Esophagus muscularis mucosa (tissue), 4 donors: ENCODE results near the gene SIGLEC9. TPM values are rescaled to one million over a fixed set of nuclear protein-coding genes. Genes with fewer than 3 reads are reported as not detected.
A peak's percentile ranks its signal among the peaks of the same experiment; 100 is the strongest.

ENCODE experiments used
- DNase-seq: peaks from one replicate; pipeline ENCODE4 v3.0.0-alpha.2; 2017; ENCODE audit errors: extremely low spot score
- H3K27ac ChIP-seq, 4 donors: fragments of 200-600 bp; sonication (generic); replicated peaks in 1 of 4; 1 replicate in 3 of 4; 2 replicates in 1 of 4; pipeline ENCODE4 v1.5.1; 2016 to 2019; ENCODE audit warnings: mild to moderate bottlenecking in 1 of 4
- H3K27me3 ChIP-seq, 4 donors: fragments of 200-600 bp; sonication (generic); one replicate each; pipeline versions ENCODE4 v1.5.1 to v1.6.0; 2016 to 2019
- H3K36me3 ChIP-seq, 4 donors: fragments of 200-600 bp; sonication (generic); one replicate each; pipeline ENCODE4 v1.5.1; 2016 to 2019
- H3K4me1 ChIP-seq, 4 donors: fragments of 200-600 bp; sonication (generic); one replicate each; pipeline ENCODE4 v1.5.1; 2016 to 2019
- H3K4me3 ChIP-seq, 4 donors: fragments of 200-600 bp; sonication (generic); 1 replicate in 2 of 4; 2 replicates in 2 of 4; pipeline ENCODE4 v1.5.1; 2016 to 2019; ENCODE audit warnings: mild to moderate bottlenecking in 4 of 4, moderate library complexity in 1 of 4
- H3K9me3 ChIP-seq, 4 donors: fragments of 200-600 bp; sonication (generic); 1 replicate in 3 of 4; 2 replicates in 1 of 4; pipeline ENCODE4 v1.5.1; 2016 to 2019
- EP300 ChIP-seq: sonication (generic); formaldehyde crosslinking; IDR thresholded peaks from one replicate; pipeline ENCODE4 v1.6.1; 2017; ENCODE audit warnings: antibody characterized with exemption
- POLR2A ChIP-seq: fragments of 450-650 bp; IDR thresholded peaks from one replicate; pipeline ENCODE4 v1.6.1; 2017; ENCODE audit warnings: antibody characterized with exemption, moderate library complexity, mild to moderate bottlenecking, low read depth
- POLR2AphosphoS5 ChIP-seq, 2 donors: sonication (generic); formaldehyde crosslinking; IDR thresholded peaks; one replicate each; pipeline ENCODE4 v1.6.1; 2017; ENCODE audit warnings: antibody characterized with exemption in 2 of 2
- WGBS: methylation state at CpG from one replicate; pipeline ENCODE4 v1.1.5; 2018; 5-methylcytosine and 5-hydroxymethylcytosine counted together
- intact Hi-C: fragments of 100-400 bp; cut with DNase I; formaldehyde crosslinking; loops from one replicate; pipeline ENCODE4 v1.15.1; 2023
- total RNA-seq, 4 donors: library from RNA; depleted of rRNA; stranded (reverse); fragments of >200 nt; gene quantifications; one replicate each; pipeline versions ENCODE4 v1.1.0 to v1.2.1, GENCODE V29; 2016
- TF ChIP-seq, protein P1 (sequence below), 3 experiments: fragments of 200-600 bp in 2 of 3; fragments of 450-650 bp in 1 of 3; sonication (generic) in 2 of 3; IDR thresholded peaks; one replicate each; pipeline ENCODE4 v1.5.1; 2017 to 2019; ENCODE audit warnings: antibody characterized with exemption in 3 of 3, mild to moderate bottlenecking in 2 of 3, moderate library complexity in 1 of 3

The SIGLEC9 gene
- total RNA-seq, 4 donors from 2014 or later: 2.0 to 9.4 (median 3.5) TPM

DNA sequence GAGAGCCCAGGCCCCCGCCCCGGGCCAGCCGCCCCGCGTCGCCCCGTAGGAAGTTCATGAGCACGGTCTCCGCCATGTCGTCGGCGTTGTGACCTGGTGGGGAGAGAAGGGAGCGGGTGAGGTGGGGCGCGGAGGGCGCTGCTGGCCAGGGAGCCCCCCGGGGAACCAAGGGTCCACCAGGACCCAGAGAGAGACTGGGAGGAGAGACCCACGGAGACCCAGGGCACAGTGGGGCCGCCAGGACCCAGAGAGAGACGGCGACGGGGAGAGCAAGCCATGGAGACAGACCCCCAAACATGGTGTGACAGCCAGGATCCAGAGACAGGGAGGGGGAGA, 25.7 kb upstream of the SIGLEC9 start:
- whole genome bisulfite sequencing: 68% methylated on average over 6 of the region's 22 CpGs

DNA sequence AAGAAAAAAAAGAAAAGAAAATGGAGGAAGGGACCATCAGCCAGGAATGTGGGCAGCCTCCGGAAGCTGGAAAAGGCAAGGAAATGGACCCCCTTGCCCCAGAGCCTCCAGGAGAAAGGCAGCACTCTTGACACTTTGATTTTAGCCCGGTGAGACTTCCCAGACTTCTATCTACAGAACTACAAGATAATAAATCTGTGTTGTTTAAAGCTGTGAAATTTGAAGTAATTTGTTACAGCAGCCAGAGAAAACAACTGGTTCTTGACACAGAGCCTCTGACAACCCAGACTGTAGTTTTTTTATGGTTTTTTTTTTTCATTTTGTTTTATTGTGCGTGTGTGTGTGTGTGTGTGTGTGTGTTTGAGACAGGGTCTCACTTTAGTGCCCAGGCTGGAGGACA, 24.1 kb upstream of the SIGLEC9 start:
- H3K9me3 ChIP-seq: no peaks in the 10 kb centered on the region
- intact Hi-C loops: no loop called here
- peaks cover 6 to 67% (median 34%) of the 10 kb centered on the region in 4 donors for H3K36me3 ChIP-seq
- no peak overlapping the region for H3K4me3 ChIP-seq
- 57% methylated on average over 3 of the region's 3 CpGs for WGBS
- no peak overlapping the region for H3K27ac ChIP-seq
- TF ChIP-seq POLR2A (no peak), POLR2AphosphoS5 (IDR thresholded peaks at IDR 0.05) (no peak), EP300 (no peak)
- TF ChIP-seq, protein P1, sequence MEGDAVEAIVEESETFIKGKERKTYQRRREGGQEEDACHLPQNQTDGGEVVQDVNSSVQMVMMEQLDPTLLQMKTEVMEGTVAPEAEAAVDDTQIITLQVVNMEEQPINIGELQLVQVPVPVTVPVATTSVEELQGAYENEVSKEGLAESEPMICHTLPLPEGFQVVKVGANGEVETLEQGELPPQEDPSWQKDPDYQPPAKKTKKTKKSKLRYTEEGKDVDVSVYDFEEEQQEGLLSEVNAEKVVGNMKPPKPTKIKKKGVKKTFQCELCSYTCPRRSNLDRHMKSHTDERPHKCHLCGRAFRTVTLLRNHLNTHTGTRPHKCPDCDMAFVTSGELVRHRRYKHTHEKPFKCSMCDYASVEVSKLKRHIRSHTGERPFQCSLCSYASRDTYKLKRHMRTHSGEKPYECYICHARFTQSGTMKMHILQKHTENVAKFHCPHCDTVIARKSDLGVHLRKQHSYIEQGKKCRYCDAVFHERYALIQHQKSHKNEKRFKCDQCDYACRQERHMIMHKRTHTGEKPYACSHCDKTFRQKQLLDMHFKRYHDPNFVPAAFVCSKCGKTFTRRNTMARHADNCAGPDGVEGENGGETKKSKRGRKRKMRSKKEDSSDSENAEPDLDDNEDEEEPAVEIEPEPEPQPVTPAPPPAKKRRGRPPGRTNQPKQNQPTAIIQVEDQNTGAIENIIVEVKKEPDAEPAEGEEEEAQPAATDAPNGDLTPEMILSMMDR (IDR thresholded peaks at IDR 0.05): no peak
- no peaks in the 10 kb centered on the region for H3K27me3 ChIP-seq
- peaks cover 6 to 53% (median 14%) of the 10 kb centered on the region in 4 donors for H3K4me1 ChIP-seq
- no peak for DNase-seq

More for the DNA sequence above, 25.7 kb upstream of the SIGLEC9 start:
- no peaks in the 10 kb centered on the region for H3K9me3 ChIP-seq
- DNase-seq: no peak
- peak overlapping the region in 2 of 4 donors; percentile 43 to 56 for H3K27ac ChIP-seq
- H3K4me1 ChIP-seq: peaks cover 6 to 42% (median 14%) of the 10 kb centered on the region in 4 donors
- TF ChIP-seq, protein P1 (IDR thresholded peaks at IDR 0.05): no peak
- no peak for TF ChIP-seq EP300
- TF ChIP-seq POLR2AphosphoS5 (IDR thresholded peaks at IDR 0.05): no peak
- TF ChIP-seq POLR2A: no peak
- peaks cover 6 to 56% (median 30%) of the 10 kb centered on the region in 4 donors for H3K36me3 ChIP-seq
- H3K27me3 ChIP-seq: no peaks in the 10 kb centered on the region
- peak overlapping the region; percentile 22 to 51 (median 43) for H3K4me3 ChIP-seq
- intact Hi-C loops: loop anchor here (5.0 kb wide), 1 partner anchor 77 kb away; no protein-coding TSS in a partner anchor

DNA sequence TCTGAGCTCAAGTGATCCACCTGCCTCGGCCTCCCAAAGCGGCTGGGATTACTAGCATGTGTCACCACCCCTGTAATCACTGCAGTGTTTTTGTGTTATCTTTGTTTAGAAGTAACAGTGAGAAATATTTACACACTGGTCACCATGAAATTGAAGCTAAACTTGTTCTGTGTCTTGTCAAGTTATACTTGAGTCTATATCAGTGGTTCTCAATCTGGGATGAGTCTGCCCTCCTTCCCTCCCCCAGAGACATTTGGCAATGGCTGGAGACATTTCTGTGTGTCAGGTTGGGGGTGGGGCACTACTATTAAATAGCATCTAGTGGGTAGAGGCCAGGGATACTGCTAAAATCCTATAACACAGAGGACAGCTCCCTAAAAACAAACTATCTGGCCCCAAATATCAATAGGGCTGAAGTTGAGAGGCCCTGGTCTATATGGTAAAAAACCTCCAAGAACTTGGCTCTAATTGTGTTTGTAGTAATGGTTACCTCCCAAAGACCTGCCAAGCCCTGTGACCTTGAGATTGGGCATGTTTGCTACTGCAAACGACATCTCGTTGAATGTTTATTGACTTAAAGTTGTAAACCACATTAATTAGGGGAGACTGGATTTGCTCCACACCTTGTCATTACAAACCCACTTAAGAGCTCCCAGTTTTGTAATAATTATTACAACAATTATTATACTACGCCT, 23.4 kb upstream of the SIGLEC9 start:
- TF ChIP-seq POLR2AphosphoS5 (IDR thresholded peaks at IDR 0.05) (no peak), EP300 (no peak), POLR2A (no peak)
- TF ChIP-seq, protein P1 (IDR thresholded peaks at IDR 0.05): no peak
- no peaks in the 10 kb centered on the region for H3K9me3 ChIP-seq
- intact Hi-C loops: no loop called here
- WGBS: 77% methylated on average over 5 of the region's 5 CpGs
- peaks cover 6 to 67% (median 34%) of the 10 kb centered on the region in 4 donors for H3K36me3 ChIP-seq
- no peak overlapping the region for H3K4me3 ChIP-seq
- no peaks in the 10 kb centered on the region for H3K27me3 ChIP-seq
- DNase-seq: no peak
- peaks cover 6 to 53% (median 14%) of the 10 kb centered on the region in 4 donors for H3K4me1 ChIP-seq
- no peak overlapping the region for H3K27ac ChIP-seq

DNA sequence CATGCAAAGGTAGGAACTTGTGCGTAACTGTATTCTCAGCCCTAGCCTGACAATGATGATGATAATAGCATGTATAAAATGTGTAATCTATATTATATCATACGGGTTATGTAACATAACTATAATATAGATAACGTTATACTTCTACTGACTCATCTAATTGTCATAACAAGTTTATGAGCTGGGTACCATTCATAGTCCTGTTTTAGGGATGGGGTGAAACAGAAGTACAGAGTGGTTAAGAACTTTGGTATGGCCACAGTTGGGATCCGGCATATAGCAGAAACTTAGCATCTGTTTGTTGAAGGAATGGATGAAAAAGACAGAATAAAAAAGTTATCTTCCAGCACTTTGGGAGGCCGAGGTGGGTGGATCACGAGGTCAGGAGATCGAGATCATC, 21.7 kb upstream of the SIGLEC9 start:
- intact Hi-C loops: no loop called here
- DNase-seq: no peak
- peaks cover 6 to 63% (median 32%) of the 10 kb centered on the region in 4 donors for H3K36me3 ChIP-seq
- H3K27ac ChIP-seq: no peak overlapping the region
- WGBS: 81% methylated on average over 7 of the region's 7 CpGs
- H3K9me3 ChIP-seq: no peaks in the 10 kb centered on the region
- H3K27me3 ChIP-seq: no peaks in the 10 kb centered on the region
- peaks cover 20 to 67% (median 24%) of the 10 kb centered on the region in 4 donors for H3K4me1 ChIP-seq
- H3K4me3 ChIP-seq: no peak overlapping the region
- TF ChIP-seq POLR2A (no peak), POLR2AphosphoS5 (IDR thresholded peaks at IDR 0.05) (no peak), EP300 (no peak)
- TF ChIP-seq, protein P1 (IDR thresholded peaks at IDR 0.05): no peak
